ENCODE data around the gene JARID2.

GRCh38 chr6:15331143-15331542 is 85.3 kb downstream of the JARID2 start:
- TF ChIP-seq CTCF (IDR thresholded peaks at IDR 0.05) (no peak), CREM (CRISPR knock-in tag; IDR thresholded peaks at IDR 0.05) (no peak), ATF1 (CRISPR knock-in tag; IDR thresholded peaks at IDR 0.05) (no peak), ATF6 (CRISPR knock-in tag; IDR thresholded peaks at IDR 0.05) (no peak), NR2C2 (CRISPR knock-in tag; IDR thresholded peaks at IDR 0.05) (no peak), MAX (CRISPR knock-in tag; IDR thresholded peaks at IDR 0.05) (no peak), SP1 (CRISPR knock-in tag; conservative IDR thresholded peaks at IDR 0.05) (no peak), USF1 (CRISPR knock-in tag; IDR thresholded peaks at IDR 0.05) (no peak), NFYB (CRISPR knock-in tag; conservative IDR thresholded peaks at IDR 0.05; ENCODE audit: low read depth) (no peak), ETV6 (CRISPR knock-in tag; IDR thresholded peaks at IDR 0.05) (no peak), ZNF317 (CRISPR knock-in tag; IDR thresholded peaks at IDR 0.05; ENCODE audit: borderline replicate concordance, low read depth) (no peak)

All from WTC11 (cell line).